HCT116 (cell line): Measurements from ENCODE around the gene ST8SIA2. TPM values are rescaled to one million over a fixed set of nuclear protein-coding genes. Genes with fewer than 3 reads are reported as not detected.

Experiments used
- ATAC-seq: fragments of 200-7000 bp; cut with Tn5 transposase; 2 replicates; pipeline ENCODE4 v1.9.1; 2020; ENCODE audit warnings: mild to moderate bottlenecking, moderate library complexity
- BruUV-seq: library from RNA; stranded (reverse); fragments of 400-500 nt; replicated peaks from 2 replicates; lab custom pipeline; 2021; lab: Mats Ljungman, UMichigan
- CTCF ChIA-PET: fragments of 300-600 bp; sonication (Branson Sonifier 250); formaldehyde crosslinking; loops from one replicate; lab custom pipeline; 2021; ENCODE audit warnings: antibody characterized with exemption; lab: Charles Lee
- POLR2A ChIA-PET: fragments of 300-600, 350-600 bp; sonication (Branson Sonifier 250); formaldehyde crosslinking; loops from one replicate; lab custom pipeline; 2021; ENCODE audit warnings: antibody characterized with exemption; lab: Charles Lee
- RAD21 ChIA-PET, 2 experiments: fragments of 300-600 bp; sonication (Branson Sonifier 250); formaldehyde crosslinking; loops; one replicate each; lab custom pipeline; 2023; ENCODE audit warnings: low total read pairs in 2 of 2; ENCODE audit not compliant: uncharacterized antibody in 2 of 2, unreplicated experiment in 2 of 2, low non-redundant PET in 1 of 2; lab: Charles Lee
- DNase-seq: peaks from one replicate; pipeline ENCODE4 v3.0.0-alpha.2; 2010; ENCODE audit warnings: low read depth, low spot score
- H2AFZ ChIP-seq: fragments of 200-600 bp; shearing (Covaris generic), sonication (generic); 2 replicates; pipeline ENCODE4 v1.6.1; 2017; ENCODE audit warnings: low read depth, mixed run types, mixed read lengths, antibody characterized with exemption, low read length; ENCODE audit not compliant: poor library complexity, severe bottlenecking
- H3K27ac ChIP-seq: 2 replicates; pipeline ENCODE4 v1.5.1; 2012; ENCODE audit warnings: low read depth, low read length
- H3K27me3 ChIP-seq: fragments of 200-600 bp; sonication (generic); 2 replicates; pipeline ENCODE4 v1.6.1; 2016; ENCODE audit warnings: mixed run types, low read length, mixed read lengths; ENCODE audit not compliant: insufficient read depth
- H3K36me3 ChIP-seq, 2 experiments: fragments of 200-500 bp in 1 of 2; fragments of 200-600 bp in 1 of 2; sonication (Bioruptor generic) in 1 of 2; sonication (generic) in 1 of 2; 2 replicates each; pipeline versions ENCODE4 v1.5.1 to v1.6.1; 2014 to 2016; ENCODE audit warnings: low read length in 2 of 2, inconsistent platforms in 1 of 2, mixed read lengths in 1 of 2, mixed run types in 1 of 2; ENCODE audit not compliant: insufficient read depth in 2 of 2, control insufficient read depth in 1 of 2
- H3K4me1 ChIP-seq, 2 experiments: fragments of 200-600 bp in 1 of 2; sonication (generic) in 1 of 2; 2 replicates each; pipeline versions ENCODE4 v1.5.1 to v1.6.1; 2012 to 2017; ENCODE audit warnings: low read length in 2 of 2, inconsistent platforms in 1 of 2, mild to moderate bottlenecking in 1 of 2, mixed read lengths in 1 of 2, mixed run types in 1 of 2, moderate library complexity in 1 of 2; ENCODE audit not compliant: insufficient read depth in 2 of 2, control insufficient read depth in 1 of 2
- H3K4me2 ChIP-seq: fragments of 200-600 bp; sonication (generic); 2 replicates; pipeline ENCODE4 v1.6.1; 2017; ENCODE audit warnings: mixed run types, low read length, mixed read lengths
- H3K4me3 ChIP-seq, 2 experiments: fragments of 200-600 bp in 1 of 2; sonication (generic) in 1 of 2; replicated peaks in 1 of 2; 2 replicates each; pipeline ENCODE4 v1.5.1; 2011 to 2016; ENCODE audit warnings: low read length in 2 of 2, control low read depth in 1 of 2, low read depth in 1 of 2, mild to moderate bottlenecking in 1 of 2, mixed read lengths in 1 of 2, mixed run types in 1 of 2
- H3K79me2 ChIP-seq: fragments of 200-600 bp; sonication (generic); 2 replicates; pipeline ENCODE4 v1.6.1; 2017; ENCODE audit warnings: mild to moderate bottlenecking, mixed run types, low read length, moderate library complexity, mixed read lengths; ENCODE audit not compliant: insufficient read depth
- H3K9ac ChIP-seq: fragments of 200-600 bp; sonication (generic); 2 replicates; pipeline ENCODE4 v1.6.1; 2016; ENCODE audit warnings: low read length, mixed read lengths
- H3K9me2 ChIP-seq: fragments of 200-600 bp; sonication (generic), shearing (Covaris generic); 2 replicates; pipeline ENCODE4 v1.6.1; 2017; ENCODE audit warnings: mixed run types, mild to moderate bottlenecking, moderate library complexity; ENCODE audit not compliant: insufficient read depth
- H3K9me3 ChIP-seq, 2 experiments: fragments of 200-500 bp in 1 of 2; fragments of 200-600 bp in 1 of 2; sonication (Bioruptor generic) in 1 of 2; sonication (generic) in 1 of 2; 2 replicates each; pipeline ENCODE4 v1.6.1; 2014 to 2017; ENCODE audit warnings: low read length in 2 of 2, mixed read lengths in 2 of 2, inconsistent platforms in 1 of 2, low read depth in 1 of 2, mild to moderate bottlenecking in 1 of 2, mixed run types in 1 of 2, moderate library complexity in 1 of 2; ENCODE audit not compliant: control insufficient read depth in 1 of 2, insufficient read depth in 1 of 2
- H4K20me1 ChIP-seq: fragments of 200-600 bp; sonication (generic), shearing (Covaris generic); 2 replicates; pipeline ENCODE4 v1.6.1; 2017; ENCODE audit warnings: mixed run types, mild to moderate bottlenecking, moderate library complexity; ENCODE audit not compliant: insufficient read depth
- CBX3 ChIP-seq: IDR thresholded peaks from 2 replicates; pipeline ENCODE4 v1.6.1; 2012; ENCODE audit warnings: low read depth
- CEBPB ChIP-seq: IDR thresholded peaks from 2 replicates; pipeline ENCODE4 v1.6.1; 2012; ENCODE audit warnings: low read depth
- CTCF ChIP-seq, 3 experiments: fragments of 200-600 bp in 1 of 3; sonication (generic) in 1 of 3; IDR thresholded peaks in 2 of 3; conservative IDR thresholded peaks in 1 of 3; 2 replicates each; pipeline ENCODE4 v1.5.1; 2012 to 2017; ENCODE audit warnings: low read depth in 2 of 3, low read length in 2 of 3, antibody characterized with exemption in 1 of 3, borderline replicate concordance in 1 of 3, control low read depth in 1 of 3, mild to moderate bottlenecking in 1 of 3, mixed read lengths in 1 of 3, mixed run types in 1 of 3, moderate library complexity in 1 of 3; ENCODE audit not compliant: insufficient read depth in 1 of 3
- ELF1 ChIP-seq: IDR thresholded peaks from 2 replicates; pipeline ENCODE4 v1.6.1; 2012; ENCODE audit warnings: low read depth, borderline replicate concordance
- EZH2 ChIP-seq: fragments of 200-600 bp; sonication (generic); IDR thresholded peaks from 2 replicates; pipeline ENCODE4 v1.6.1; 2017; ENCODE audit warnings: antibody characterized with exemption, mixed run types
- REST ChIP-seq: IDR thresholded peaks from 2 replicates; pipeline ENCODE4 v1.6.1; 2012; ENCODE audit warnings: low read depth
- SRF ChIP-seq: IDR thresholded peaks from 2 replicates; pipeline ENCODE4 v1.6.1; 2012; ENCODE audit warnings: low read depth
- TCF7L2 ChIP-seq: IDR thresholded peaks from 2 replicates; pipeline ENCODE4 v1.7.0; 2011; ENCODE audit warnings: borderline replicate concordance, inconsistent platforms; ENCODE audit not compliant: insufficient read depth, insufficient read length; ENCODE audit errors: extremely low read depth
- ZFX ChIP-seq: fragments of 450-650 bp; IDR thresholded peaks from 2 replicates; pipeline ENCODE4 v1.6.1; 2017
- intact Hi-C: fragments of 100-400 bp; cut with micrococcal nuclease; formaldehyde crosslinking; loops from 2 replicates; pipeline ENCODE4 v1.10.0; 2022
- total RNA-seq: library from RNA; stranded (reverse); gene quantifications from one replicate; pipeline ENCODE4 v1.2.1, GENCODE V29; 2021; ENCODE audit not compliant: unreplicated experiment

The ST8SIA2 gene
- total RNA-seq, 1 experiment from 2014 or later: not detected

- TF ChIP-seq REST (no peak), SRF (no peak), CTCF (IDR thresholded peaks at IDR 0.05 in 2 of 3, conservative IDR thresholded peaks at IDR 0.05 in 1 of 3; ENCODE audit: borderline replicate concordance in 1 of 3, insufficient read depth in 1 of 3, low read depth in 2 of 3, low read length in 2 of 3) (no peak), TCF7L2 (no peak)
Measured at GRCh38 chr15:92413510-92413909, 19.8 kb downstream of the ST8SIA2 start (continued).

GRCh38 chr15:92415639-92416297, 22.1 kb downstream of the ST8SIA2 start:
- DNase-seq (no peak), ATAC-seq (no peak)
- H3K9me3 ChIP-seq: no peaks in the 10 kb centered on the region
- BruUV-seq: no TSS peak
- H3K4me2 ChIP-seq: no peak overlapping the region
- no peak overlapping the region for H3K4me3 ChIP-seq
- no peaks in the 10 kb centered on the region for H3K79me2 ChIP-seq
- peaks cover 31% of the 10 kb centered on the region; the same call in 1 of the 2 replicates for H3K27me3 ChIP-seq
- H3K9me2 ChIP-seq: no peaks in the 10 kb centered on the region
- ChIA-PET CTCF (no interaction called here), RAD21 (no interaction called here), POLR2A (no interaction called here)
- no peaks in the 10 kb centered on the region for H3K36me3 ChIP-seq
- intact Hi-C loops: no loop called here
- H3K4me1 ChIP-seq: no peaks in the 10 kb centered on the region
- no peaks in the 10 kb centered on the region for H4K20me1 ChIP-seq
- H2AFZ ChIP-seq: no peak overlapping the region
- no peak overlapping the region for H3K27ac ChIP-seq
- no peak for TF ChIP-seq CBX3
- TF ChIP-seq CEBPB: no peak
- no peak for TF ChIP-seq EZH2
- no peak for TF ChIP-seq ELF1
- TF ChIP-seq ZFX: no peak
- no peak overlapping the region for H3K9ac ChIP-seq
